Activated CD4-positive, alpha-beta T cell treated with anti-CD3 and anti-CD28 coated beads, Interleukin-2, Interleukin-6, amounts not matched to agents 100 ng/mL and 50 ng/mL, durations not matched to agents 16 hours and 8 hours (primary cell): ENCODE data around the gene SKI.
A peak's percentile ranks its signal among the peaks of the same experiment; 100 is the strongest.

ENCODE experiments used
- DNase-seq: peaks from one replicate; pipeline ENCODE4 v3.0.0-alpha.2; 2020

The SKI gene

DNA sequence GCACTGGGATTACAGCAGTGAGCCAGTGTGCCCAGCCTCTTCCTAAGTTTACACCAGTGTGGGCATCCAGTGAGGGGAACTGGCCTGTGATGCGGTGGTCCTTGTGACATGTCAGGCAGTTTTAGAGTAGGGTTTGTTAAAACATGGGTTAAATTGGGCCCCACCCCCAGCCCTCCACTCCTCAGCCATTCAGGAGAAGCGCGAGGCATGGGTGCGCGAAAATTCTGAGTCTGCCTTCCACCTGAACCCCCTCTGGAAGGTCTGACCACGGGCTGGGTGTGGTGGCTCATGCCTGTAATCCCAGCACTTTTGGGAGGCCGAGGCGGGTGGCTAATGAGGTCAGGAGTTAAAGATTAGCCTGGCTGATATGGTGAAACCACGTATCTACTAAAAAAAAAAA lies 51.7 kb downstream of the SKI start:
- no peak for DNase-seq

DNA sequence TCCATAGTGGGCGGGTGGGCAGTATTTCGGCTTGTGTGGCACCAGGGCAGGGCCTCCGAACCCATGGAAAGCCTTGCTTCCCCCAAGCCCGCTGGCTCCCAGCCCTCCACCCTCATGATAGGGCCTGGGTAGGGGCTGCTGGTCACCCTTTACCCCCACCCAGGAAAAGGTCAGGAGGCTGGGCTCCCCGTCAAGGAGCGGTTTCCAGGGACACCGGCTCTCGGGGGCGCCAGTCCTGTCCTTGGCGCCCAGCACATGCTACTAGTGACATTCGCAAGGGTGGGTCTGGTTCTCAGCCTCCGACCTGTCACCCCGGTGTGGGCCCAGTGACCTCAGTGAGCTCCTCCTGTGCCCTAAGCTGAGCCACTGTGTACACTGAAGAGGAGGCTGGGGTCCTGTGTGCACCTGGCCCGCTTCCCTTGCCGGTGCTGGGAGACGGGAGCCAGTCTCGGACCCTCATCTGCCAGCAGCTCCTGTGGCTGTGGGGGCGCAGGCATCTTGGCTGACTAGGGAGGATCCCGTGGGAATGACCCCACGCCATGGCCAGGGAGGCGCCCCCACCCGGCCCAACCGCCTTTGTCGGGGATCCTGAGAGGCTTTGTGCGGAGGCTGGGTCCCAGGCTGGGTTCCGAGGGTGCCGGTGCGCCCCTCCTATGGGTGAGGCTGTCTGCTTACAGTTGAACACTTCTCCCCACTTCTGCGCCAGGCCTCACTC lies 54.6 kb downstream of the SKI start:
- DNase-seq = no peak

DNA sequence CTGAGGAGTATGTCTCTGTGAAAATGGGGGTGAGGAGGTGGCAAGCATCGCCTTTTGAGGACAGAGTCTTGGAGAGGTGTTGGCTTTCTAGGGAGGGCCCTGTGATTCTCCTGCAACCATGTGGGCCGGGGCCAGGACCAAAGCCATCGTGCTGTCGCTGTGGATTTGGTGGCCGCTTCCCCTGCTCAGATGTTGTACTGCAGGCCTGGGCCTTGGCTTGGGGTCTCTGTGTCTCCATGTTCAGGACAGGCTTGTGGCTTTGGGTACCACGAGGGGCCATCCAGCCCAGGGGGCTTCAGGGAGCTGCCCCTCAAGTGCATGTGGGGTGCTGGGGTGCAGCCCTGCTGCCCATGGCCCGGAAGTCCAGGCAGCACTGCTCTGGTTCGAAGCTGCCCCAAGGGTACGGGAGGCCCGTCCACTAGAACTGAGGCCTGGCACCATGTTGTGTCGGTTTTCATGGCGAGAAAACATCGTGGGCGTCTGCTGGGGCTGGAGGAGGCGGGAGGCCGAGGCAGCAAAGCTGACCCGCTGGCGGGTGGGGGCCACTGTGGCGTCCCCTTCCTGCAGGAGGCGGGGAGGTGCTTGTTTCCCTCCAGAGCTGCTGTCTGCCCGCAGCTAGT lies 55.4 kb downstream of the SKI start:
- no peak for DNase-seq

DNA sequence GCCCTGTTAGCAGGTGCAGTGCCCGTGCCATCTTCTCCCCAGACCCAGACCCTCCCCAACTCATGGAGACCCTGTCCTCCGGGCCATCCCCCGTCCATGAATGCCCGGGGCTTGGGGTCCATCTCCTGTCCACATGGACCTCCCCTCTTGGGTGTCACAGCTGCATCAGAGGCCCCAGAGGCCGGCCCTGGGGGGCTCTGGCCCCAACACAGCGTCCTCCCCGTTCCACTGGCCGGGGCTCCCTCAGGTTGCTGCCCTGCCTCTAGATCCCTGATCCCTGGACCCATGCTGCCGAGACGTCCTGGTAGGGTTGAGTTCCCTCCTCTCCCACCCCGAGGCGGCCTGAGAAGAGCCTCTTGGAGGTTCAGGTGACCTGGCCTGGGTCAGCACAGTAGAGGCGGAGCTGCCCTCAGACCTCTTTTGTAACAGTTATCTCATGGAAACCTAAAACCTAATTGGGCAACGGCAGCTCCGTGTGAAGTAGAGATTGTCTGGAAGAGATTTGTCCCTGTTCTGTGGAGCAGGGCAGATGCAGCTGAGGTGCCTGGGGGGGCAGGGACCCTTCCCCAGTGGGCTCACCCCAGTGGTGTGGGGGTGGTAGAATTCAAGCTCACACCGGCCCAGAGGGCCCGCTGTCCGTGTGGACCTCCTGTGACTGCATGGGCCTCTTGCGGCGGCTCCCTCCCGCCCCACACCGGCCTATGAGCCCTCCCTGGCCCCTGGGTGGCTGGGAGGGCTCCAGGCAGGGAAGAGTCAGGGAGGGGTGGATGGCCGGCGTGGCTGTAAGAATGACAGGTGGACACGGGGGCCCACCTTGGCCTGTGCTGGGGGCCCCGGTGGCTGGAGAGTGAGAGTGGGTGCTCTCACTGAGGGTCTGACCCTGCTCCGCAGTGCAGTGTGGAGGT lies 56.1 kb downstream of the SKI start:
- no peak for DNase-seq

DNA sequence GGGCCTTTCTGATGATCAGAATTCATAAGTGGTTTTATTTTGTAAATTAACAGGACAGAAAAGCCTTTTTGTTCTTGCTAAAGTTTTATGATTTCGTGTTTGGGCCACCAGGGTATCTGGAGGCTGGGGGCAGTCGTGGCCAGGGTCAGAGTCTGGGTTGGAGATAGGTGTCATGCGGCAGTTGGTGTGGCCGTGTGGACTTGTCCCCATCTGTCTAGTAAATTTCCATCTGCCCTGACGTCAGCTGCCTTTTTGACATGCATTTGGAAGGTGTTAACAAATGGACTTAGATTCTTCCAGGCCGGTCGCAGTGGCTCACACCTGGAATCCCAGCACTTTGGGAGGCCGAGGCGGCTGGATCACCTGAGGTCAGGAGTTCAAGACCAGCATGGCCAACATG lies 56.8 kb downstream of the SKI start:
- no peak for DNase-seq

DNA sequence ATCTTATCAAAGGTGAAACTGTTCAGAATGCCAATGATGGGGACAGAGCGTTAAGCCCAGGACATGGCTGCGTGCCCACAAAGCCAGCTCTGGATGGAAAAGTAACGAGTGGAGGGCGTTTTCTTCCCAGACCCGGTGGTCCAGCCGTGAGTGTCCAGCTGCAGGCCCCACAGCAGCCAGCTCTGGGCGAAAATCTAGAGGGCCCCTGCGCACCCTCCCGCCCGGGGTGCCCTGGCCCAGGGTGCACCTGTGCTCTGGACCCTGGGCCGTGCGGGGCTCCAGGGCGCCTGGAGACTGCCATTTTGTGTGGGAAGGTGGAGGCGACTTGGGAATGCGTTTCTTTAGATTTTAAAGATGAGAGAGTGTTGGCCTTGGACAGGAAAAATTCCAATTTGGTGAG lies 58.8 kb downstream of the SKI start:
- DNase-seq = no peak

DNA sequence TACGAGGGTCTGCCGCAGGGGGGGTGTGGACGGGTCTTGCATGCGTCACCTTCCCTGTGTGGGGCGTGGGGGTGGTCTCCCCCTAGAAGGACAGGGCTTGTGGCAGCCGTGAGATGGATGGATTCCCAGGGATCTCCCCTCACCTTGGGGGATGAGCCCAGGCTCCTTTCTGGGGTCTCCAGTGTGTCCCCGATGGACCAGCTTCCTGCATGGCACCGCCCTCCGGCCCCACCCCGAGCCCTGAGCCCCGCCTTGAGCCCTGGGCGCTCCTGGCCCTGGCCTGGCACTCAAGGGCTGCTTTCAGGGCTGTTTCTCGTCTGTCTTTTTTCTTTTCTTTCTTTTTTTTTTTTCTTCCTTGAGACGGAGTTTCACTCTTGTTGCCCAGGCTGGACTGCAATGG lies 59.5 kb downstream of the SKI start:
- DNase-seq = no peak

DNA sequence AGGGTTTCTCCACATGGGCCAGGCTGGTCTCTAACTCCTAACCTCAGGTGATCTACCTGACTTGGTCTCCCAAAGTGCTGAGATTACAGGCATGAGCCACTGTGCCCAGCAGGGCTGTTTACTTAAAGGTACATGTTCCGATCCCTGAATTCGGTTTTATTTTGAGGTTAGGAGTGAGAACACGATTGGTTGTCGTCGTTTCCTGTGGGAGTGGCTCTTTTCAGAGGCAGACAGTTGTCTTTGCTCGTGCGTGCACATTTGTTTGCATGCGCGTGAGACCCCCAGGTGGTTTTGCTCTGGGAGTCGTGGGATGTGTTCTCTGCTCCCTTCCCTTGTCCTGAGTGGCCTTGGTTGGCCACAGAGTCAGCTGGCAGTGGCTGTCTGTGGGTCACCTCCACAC lies 60.2 kb downstream of the SKI start:
- DNase-seq = peak; percentile 22

DNA sequence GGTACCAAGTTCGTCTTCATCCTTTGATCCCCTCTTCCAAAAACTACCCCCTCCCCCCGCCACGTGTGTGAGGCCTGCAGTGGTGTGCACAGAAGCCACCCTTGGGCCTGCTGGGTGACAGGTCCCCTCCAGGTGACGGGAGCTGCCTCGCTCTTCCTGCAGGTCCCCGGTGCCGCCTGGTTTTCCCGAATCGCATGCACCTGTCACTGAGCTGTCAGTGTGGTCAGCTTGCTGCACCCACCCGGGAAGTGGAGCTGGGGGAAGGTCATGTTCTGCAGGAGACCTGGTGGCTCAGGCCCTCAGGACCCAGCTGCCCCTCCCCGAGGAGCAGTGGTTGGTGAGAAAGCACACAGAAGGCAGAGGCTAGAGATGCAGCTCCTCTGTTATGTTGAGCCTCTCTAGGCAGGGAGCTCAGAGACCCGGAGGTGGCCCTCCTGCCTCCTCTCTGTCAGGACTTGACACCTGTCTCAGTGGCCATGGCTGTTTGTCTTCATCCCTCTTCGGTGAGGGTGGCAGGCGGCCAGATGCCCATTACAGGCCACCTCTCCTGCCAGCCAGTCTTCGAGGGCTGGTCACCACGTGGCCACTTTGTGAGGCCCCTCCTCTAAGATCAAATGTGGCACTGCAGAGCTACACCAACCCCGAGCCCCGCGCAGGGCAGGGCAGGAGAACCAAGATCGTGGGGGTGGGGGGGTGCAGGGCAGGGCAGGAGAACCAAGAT lies 60.9 kb downstream of the SKI start:
- no peak for DNase-seq

DNA sequence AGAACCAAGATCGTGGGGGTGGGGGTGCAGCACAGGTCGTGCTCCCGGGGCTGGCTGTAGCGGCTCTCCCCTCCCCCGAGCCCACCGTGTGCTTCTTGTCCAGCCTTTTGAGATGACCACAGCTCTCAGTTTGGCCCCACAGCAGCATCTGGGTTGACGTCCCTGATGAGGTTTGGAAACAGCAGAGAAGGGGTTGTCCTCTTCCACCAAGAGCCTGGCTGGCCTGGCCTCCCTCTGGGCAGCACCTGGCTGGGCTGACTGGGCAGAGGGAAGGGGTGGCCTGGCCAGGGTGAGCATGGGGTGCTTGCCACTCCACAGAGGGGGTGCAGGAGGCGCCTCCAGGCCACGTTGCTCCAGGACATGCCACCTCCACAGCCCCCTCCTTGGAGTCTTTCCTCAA lies 61.5 kb downstream of the SKI start:
- DNase-seq = no peak

DNA sequence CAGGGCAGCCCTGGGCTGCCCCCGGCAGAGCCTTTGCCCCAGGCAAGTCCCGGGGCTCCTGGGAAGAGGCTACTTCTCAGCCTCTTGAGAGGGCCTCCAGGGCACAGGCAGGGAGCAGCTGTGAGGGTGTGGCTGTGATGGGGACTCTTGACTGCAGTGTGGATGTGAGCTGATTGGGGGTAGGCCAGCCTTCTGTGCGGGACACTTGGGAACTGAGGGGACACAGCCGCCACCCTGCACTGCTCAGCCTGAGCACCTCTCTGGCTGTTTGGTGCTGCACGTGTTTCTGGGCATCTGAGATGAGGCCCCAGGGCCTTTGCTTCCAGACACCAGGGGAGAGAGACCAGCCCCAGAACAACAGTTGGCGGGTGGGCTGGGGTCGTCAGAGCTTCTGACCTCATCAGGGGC lies 62.1 kb downstream of the SKI start:
- DNase-seq = no peak

DNA sequence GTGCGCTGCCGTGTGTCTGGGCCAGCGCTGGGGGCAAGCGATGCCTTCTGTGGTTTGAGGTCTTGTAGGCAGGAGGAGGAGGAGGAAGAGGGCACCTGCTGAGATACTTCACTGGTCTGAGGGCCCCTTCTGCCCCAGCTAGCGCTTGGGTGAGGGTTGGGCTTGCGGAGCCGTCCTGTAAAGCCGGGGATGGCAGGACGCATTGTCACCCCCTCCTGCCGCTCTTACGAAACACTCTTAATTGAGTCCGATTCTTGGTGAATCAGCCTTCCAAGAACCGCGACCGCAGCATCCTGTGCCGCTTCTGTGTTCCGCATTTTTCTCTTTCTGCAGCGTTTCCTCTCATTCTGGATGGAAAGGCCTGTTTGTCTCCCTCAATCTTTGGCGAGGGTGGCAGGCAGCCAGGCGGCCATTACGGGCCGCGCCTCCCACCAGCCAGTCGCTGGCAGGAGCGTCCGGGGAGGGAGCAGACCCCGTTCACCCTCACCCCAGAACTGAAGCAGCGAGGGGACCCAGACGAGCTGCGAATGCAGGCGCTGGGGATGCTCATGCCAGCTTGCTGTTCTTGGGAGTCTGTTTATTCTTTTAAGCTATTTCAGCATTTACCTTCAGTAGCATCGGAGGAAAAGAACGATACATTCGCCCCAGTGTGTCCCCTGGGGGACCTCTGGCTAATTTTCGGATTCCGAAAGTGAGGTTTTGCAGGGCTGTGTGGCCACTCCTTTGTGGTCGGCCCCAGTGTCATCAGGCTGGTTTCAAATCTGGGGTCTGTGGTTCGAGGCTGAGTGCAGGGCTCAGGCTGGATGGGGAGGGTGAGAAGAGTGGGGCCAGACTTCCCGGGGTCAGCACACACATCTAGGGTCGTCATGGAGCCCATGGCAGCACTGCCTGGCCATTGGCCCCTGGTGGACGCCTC lies 62.7 kb downstream of the SKI start:
- peak; percentile 94 for DNase-seq

DNA sequence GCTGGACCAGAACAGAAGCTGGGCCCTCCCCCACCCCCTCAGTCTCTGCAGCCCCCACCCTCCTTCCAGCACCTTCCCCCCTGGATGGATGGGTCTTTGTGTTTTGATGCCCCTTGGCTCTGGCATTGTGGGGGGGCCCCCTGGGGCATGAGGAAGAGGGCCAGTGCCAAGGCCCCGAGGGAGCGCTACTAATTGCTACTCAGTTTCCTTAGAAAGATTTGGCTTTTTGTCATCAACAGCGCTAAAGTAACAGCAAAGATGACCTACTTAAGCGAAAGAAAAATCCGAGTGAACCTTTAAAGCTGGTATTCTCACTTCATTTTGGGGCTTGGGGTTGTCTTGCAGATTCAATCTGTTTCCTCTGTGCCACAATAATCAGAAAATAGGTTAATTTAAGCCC lies 63.5 kb downstream of the SKI start:
- DNase-seq = no peak

DNA sequence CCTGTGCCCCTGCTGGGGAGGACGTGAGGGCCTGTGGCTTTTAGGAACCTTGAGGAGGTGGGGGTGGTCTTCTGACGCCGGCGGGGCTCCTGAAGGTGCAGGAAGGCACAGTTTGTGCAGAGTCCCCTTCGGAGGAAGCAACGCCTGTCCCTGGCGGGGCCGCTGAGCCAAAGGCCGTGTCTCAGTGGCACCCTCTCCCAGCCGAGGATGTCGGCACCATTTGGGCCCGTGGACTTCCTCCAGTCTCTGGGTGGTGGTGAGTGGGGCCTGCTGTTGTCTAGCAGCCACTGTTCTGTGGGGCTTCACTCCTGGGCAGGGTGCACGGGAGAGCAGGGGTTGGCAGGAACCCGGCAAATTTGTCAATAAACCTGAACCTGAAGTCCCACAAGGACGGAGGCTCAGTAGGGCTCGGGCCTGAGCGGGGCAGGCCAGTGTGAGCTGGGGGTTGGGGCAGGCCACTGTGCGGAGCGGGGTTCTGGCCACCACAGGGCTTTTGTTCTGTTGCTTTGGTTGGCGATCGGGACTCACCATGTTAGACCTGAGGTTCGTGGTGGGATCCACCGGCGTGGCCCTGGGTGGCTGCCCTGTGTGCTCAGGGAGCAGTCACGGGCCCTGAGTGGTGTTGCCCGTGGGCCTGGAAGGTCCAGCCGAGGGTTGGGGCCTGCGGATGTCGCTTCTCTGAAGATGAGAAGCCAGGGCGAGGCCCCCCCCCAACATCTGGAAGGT lies 64.8 kb downstream of the SKI start:
- DNase-seq = no peak

DNA sequence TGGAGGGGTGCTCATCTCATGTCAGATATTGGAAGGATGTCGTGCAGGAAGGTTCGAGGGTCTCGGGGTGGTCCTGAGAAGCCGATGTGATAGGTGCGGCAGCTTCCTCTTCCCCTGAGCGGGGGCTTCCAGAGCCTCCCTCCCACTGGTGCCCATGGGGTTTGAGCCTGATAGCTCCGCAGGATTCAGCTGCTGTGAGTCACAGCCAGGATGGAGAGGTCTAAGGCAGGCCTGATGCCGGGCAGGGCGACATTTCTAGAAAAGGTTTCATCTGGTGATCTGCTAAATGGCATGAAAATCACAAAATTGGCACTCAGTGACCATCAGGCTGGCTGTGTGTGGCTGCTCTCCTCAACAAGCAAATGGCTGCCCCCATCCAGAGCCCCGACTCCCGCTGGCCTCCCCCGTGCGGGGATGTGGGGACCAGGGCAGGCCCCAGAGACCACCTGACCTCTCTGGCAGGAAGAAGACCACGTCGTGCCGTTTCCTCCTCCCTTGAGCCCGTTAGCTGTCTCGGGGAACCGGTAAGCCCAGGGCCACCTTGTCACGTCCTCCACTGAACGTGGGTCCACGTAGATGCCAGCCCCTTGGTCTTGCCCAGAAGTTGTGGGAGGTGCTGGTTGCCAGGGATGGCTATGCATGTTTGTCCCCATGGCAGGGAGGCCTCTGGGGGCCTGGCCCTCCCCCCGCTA lies 66.1 kb downstream of the SKI start:
- DNase-seq = no peak

DNA sequence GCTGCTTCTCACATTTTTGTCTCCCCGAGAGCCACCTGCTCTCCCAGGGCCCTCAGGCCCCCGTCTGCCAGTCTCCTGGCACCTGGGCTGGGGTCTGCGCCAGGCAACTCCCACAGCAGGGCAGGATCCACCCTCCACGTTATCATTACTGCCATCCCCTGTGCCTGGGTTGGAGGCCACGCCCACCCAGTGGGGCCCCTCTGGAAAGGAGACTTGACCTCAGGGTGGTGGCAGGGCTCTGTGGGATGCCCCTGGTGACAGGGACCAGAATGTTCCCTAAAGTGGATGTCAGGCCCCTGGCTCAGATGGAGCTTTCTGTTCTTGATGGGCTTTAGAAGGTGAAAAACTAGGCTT lies 66.6 kb downstream of the SKI start:
- DNase-seq = no peak

DNA sequence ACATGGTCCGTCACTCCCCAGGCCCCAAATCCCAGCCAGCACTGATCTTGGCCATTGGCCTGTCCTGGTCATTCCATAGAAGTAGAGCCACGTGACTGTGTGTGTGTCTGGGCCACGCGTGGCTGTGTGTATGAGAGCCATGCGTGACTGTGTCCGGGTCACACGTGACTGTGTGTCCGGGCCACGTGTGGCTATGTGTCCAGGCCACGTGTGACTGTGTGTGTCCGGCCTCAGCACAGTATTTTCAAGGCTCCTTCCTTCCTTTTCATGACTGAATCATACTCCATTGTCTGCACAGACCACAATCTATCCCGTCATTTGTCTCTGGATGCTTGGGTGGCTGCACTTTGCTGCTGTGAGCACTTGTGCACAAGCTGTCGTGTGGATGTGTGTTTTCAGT lies 67.4 kb downstream of the SKI start:
- no peak for DNase-seq

DNA sequence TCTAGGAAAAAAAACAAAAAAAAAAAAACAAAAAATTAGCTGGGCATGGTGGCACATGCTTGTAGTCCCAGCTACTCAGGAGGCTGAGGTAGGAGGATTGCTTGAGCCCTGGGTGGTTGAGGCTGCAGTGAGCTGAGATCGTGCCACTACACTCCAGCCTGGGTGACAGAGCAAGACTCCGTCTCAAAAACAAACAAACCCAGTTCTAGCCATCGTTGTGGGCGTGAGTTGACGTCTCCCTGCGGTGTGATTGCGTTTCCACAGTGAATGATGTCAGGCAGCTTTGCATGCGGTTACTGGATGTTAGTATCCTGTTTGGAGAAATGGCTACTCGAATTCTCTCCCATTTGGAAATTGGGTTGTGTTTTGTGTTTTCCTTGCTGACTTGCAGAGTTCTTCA lies 68.1 kb downstream of the SKI start:
- peak; percentile 22 for DNase-seq

DNA sequence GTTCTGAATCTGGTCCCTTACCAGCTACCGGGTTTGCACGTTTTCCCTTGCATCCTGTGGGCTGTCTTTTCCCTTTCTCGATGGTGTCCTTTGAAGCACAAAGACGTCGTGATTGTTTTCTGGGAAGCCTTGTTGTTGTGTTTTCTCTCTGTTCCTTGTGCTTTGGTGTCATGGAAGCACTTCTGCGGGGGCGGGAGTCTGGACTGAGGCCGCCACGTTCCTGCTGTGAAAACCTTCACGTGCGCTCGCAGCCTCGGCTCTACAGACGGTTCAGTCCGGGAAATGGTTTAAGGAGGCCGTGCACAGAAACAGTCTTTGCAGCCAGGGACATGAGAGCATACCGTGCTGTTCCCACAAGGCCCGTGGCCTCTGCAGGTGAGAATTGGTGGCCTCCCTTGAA lies 68.5 kb downstream of the SKI start:
- DNase-seq = no peak

DNA sequence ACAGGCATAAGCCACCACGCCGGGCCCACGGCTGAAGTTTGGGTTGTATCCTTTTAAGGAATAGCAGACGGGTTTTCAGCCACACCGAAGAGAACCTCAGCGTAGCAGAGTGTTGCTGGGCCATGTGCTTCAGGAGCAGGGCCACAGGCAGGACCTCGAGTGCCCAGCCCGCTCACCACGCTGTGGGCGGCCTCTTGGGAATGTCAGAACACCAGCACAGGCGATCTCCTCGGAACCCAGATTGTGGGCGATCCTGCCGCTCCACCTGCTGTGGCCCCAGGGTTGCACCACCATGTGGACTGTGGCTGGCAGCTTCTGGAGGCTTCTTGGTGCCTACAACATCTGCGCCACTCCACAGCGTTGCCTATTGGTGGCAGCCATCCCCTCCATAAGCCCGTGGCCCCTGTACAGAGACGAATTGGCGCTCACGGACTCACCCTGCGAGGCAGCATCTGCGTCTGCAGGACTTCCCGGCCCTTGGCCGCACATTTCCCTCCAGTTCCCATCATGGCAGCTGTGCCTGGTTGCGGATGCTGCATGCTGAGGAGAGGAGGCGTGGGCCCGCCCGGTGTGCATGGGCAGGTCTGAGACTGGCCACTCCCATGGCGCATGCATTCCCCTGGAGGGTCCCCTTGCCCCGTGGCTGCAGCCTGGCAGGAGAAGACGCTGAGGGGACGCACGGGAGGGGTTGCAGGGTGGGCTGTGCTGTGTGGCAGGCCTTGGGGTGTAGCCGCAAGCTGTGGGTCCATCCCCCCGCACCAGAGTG lies 69.3 kb downstream of the SKI start:
- DNase-seq = no peak
